Mucosa of stomach (tissue), 1 donor: ENCODE results near the gene LHPP.
A peak's percentile ranks its signal among the peaks of the same experiment; 100 is the strongest.

ENCODE experiments used
- H3K27me3 ChIP-seq: one replicate; pipeline ENCODE4 v1.7.0; 2013; ENCODE audit warnings: mild to moderate bottlenecking, low read length; ENCODE audit not compliant: control insufficient read depth, insufficient read depth
- H3K36me3 ChIP-seq: one replicate; pipeline ENCODE4 v1.7.0; 2013; ENCODE audit warnings: low read length; ENCODE audit not compliant: control insufficient read depth, insufficient read depth
- H3K4me1 ChIP-seq: one replicate; pipeline ENCODE4 v1.7.0; 2013; ENCODE audit warnings: mild to moderate bottlenecking, low read length; ENCODE audit not compliant: control insufficient read depth, insufficient read depth
- H3K4me3 ChIP-seq: one replicate; pipeline ENCODE4 v1.7.0; 2013; ENCODE audit warnings: low read length
- H3K9ac ChIP-seq: one replicate; pipeline ENCODE4 v1.7.0; 2013; ENCODE audit warnings: mild to moderate bottlenecking, low read length, moderate library complexity
- H3K9me3 ChIP-seq: one replicate; pipeline ENCODE4 v1.7.0; 2013; ENCODE audit warnings: mild to moderate bottlenecking, low read length, moderate library complexity; ENCODE audit not compliant: control insufficient read depth
- donor health status: Pancreatic carcinoma.

The LHPP gene

DNA sequence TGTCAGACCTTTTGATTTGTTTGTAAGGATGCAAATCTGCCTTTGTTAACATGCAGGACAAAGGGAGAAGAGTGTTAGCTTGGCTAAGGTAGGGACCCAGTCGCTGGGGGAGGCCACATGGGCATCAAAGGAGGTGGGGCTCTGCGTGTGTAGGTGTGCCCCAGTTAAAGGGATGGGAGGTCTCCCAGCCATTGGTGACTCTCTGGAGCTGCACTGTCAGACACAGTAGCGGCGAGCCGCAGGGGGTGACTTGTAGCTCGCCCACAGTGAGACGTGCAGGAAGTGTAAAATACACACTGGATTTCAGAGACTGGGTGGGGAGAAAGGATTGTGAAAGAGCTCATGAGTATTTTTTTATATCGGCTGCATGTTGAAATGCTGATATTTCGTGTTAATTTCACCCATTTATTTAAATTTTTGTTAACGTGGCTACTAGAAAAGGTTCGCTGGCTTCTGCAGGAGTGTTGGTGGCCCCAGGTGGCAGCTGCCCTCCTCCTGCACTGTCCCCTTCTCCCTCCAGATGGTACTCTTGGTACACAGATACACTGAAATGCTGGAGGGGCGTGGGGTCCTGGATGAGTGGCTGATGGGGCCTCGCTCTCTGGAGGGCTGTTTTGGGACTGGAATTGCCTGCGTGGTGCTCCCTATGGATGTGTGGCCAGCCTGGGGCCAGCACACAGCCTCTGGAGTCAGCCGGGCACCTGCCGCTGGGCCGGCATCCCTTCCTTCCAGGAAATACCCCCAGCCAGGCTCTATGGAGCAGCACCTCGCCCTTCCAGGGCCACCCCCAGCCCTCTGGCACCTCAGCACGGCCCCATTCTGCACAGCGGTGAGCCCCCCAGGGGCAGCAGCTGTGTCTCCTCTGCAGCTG is 59.2 kb downstream of the LHPP start:
- Histone ChIP-seq H3K36me3 (no peaks in the 10 kb centered on the region), H3K9ac (no peak overlapping the region), H3K27me3 (no peaks in the 10 kb centered on the region), H3K4me3 (no peak overlapping the region), H3K4me1 (peaks cover 25% of the 10 kb centered on the region), H3K9me3 (no peaks in the 10 kb centered on the region)

DNA sequence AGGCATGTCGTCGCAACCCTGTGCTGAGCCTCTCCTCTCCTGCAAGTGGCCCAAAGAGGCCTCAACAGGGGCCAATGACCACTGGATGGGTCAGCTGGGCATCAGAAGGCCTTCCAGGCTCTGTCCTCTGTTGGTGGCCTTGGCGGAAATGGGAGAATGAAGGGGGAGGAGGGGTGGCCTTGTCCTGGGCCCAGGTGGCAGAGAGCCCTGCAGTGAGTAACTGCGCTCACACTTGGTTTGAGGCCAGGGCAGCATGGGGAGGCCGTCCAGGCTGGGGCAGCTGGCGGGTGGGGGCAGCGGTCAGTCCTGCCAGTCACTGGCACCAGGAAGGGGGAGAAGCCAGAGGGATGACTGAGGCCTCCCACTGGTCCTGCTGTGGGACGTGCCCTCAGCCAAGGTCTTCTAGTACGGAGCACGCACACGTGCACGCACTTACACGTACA is 59.8 kb downstream of the LHPP start:
- peaks cover 25% of the 10 kb centered on the region for H3K4me1 ChIP-seq
- no peaks in the 10 kb centered on the region for H3K27me3 ChIP-seq
- no peaks in the 10 kb centered on the region for H3K36me3 ChIP-seq
- no peak overlapping the region for H3K9ac ChIP-seq
- no peak overlapping the region for H3K4me3 ChIP-seq
- H3K9me3 ChIP-seq, result no peaks in the 10 kb centered on the region

DNA sequence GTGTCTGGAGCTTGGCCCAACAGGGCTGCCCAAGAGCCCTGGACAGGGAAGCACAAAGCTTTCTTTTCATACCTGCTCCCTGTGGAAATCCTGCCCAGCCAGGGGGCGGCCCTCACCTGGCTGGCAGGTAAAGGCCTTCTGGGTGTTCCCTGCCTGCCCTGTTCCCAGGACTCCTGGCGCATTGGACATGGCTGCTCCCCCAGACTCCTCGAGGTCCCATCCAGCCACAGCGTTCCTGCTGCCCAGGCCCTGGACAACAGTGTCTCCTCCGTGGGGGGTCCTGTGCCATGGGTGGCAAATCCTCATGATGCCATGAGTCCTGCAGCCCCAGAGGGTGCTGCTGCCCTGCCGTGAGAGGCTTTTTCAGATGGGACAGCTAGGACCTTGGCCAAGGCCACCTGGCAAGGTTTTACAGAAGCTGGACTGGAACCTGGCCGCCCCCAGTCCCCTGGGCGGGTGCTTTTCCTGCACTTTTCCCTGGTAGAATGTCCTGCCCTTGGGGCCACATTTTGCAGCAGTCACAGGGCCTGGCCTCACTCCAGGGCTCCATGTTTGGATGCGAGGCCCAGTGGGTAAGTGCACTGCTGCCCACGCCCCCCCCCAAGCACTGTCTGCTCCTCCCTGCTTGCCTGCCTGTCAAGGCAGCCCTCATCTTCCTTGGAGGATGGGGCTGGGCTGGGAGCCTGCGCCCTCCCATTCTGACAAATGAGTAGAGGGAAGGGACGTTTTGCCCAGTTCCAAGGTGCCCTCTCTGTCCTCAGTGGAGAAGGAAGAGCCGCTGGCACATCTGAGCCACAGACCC is 60.7 kb downstream of the LHPP start:
- Histone ChIP-seq H3K9ac (no peak overlapping the region), H3K9me3 (no peaks in the 10 kb centered on the region), H3K36me3 (no peaks in the 10 kb centered on the region), H3K4me1 (peaks cover 25% of the 10 kb centered on the region), H3K27me3 (no peaks in the 10 kb centered on the region), H3K4me3 (no peak overlapping the region)

DNA sequence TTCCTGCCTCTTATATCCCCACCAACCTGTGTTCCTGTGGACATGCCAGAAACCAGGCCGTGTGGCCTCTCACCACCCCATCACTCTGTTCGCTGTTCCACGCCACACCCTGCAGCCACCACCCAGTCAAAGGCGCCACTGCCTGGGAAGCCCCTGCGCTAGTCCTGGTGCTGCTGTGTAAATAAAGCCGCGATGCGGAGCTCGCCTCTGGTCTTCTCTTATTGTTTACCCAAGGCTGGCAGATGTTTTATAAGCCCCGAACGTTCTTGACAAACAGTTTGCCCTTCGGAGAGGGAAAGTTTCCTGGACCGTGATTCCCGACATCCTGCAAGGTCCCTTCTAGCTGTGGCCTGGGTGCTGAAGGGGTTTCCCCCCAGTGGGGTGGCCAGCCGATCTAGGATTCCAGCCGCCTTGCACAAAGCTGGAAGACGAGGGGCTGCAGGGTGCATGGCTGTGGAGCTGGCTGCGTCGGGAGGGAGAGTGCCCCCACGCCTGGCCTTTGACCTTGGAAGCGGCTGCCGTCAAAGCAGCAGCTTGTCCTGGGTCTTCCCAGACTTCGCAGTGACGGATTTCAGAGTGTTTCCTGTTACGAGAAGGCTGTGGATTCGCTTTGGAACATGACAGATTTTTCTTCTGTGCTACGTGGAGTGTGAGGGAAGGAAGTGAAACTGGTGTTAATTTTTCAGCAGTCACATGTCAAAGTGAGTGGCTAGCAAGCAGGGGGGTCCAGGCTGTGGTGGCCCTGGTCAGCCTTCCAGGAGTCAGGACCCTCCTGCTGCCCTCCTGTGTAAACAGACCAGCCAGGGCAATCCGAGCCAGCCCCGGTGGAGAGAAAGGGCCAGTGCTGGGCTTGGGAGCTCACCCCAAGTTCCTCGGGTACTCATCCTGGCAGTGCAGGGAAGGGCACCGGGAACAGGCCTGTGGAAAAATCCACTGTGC is 61.6 kb downstream of the LHPP start:
- Histone ChIP-seq H3K9ac (peak overlapping the region; percentile 13), H3K4me3 (no peak overlapping the region), H3K36me3 (no peaks in the 10 kb centered on the region), H3K27me3 (no peaks in the 10 kb centered on the region), H3K9me3 (no peaks in the 10 kb centered on the region), H3K4me1 (peaks cover 25% of the 10 kb centered on the region)

DNA sequence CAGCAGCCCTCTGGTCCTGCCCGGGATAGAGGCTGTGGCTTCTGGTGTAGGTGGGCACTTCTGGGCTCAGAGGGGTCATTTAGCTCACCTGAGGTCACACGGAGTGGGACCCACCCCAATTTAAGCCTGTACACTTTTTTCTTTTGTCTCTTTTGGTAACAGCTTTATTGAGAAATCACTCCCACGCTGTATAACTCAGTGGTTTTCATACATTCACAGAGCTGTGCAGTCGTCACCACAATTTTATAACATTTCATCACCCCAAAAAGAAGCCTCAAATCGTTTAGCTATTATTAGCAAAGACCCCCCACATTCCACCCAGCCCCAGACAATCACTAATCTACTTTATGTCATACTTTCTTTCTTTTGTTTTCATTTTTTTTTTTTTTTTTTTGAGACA is 62.3 kb downstream of the LHPP start:
- Histone ChIP-seq H3K4me3 (no peak overlapping the region), H3K27me3 (no peaks in the 10 kb centered on the region), H3K4me1 (peaks cover 25% of the 10 kb centered on the region), H3K36me3 (no peaks in the 10 kb centered on the region), H3K9me3 (no peaks in the 10 kb centered on the region), H3K9ac (peak overlapping the region; percentile 13)

DNA sequence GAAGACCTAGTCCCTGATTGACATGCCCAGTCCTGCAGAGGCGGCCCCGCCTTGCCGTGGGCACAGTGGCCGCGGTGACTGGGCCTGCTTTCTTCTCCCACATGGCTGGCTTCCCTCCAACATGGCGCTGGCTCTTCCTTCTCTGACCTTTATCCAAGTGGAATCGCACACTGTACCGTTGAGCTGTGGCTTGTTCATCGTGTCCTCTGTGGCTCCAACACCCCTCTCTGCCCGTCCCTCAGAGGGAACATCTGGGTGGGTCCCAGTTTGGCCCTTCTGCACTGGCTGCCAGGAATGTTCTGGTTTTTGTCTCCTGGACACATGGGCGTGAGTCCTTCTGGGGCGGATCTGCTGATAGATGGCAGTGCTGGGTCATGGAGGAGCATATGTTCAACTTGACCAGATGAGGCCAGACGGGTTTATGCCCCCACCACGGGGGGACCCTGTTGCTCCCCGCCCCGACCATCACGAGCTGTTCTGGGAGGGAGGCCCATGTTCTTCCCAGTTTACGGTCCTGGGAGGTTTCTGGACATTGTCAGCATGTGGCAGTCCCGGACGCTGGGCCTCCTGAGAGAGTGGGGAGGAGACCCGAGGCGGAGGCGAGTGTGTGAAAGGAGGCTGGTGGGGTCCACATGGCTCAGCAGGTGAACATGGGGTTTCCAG is 63.5 kb downstream of the LHPP start:
- Histone ChIP-seq H3K9me3 (no peaks in the 10 kb centered on the region), H3K27me3 (no peaks in the 10 kb centered on the region), H3K4me1 (peaks cover 29% of the 10 kb centered on the region), H3K4me3 (no peak overlapping the region), H3K36me3 (no peaks in the 10 kb centered on the region), H3K9ac (no peak overlapping the region)

DNA sequence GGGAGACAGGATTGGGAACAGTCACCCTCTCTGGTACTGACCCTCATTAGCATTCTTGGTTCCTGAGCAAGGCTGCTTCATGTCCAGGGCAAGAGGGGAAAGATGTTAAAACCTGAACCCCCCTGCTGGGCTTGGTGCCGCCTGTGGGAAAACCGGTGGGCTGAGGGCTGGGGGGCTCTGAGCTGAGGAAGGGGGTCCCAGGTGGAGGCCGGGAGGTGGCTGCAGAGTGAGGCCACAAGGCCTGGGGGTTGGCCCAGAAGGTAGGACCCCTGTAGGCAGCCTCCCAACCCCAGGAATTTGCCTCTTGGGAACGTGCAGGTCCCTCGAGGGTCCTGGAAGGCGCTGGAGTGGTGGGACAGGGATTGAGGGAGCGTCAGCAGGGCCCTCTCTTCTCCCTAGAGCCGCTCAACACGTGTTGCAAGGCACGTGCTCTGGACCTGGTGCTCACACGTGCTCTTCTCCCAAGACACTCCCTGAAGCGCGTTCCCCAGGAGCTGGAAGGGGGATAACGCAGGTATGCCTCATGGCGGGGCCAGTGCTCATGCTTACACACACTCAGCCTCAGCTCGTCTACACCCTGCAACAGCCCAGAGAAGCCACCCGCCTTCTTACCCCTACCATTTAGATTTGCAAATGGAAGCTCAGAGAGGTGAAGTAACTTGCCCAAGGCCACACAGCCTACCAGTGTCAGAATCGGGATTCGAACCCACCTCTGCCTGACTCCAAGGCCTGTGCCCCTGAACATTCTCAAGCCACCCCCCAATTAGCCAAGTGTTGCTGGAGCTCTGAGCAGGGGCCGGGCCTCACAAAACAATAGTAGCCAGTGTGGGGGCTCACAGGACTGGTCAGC is 64.4 kb downstream of the LHPP start:
- Histone ChIP-seq H3K27me3 (no peaks in the 10 kb centered on the region), H3K9ac (no peak overlapping the region), H3K4me3 (no peak overlapping the region), H3K4me1 (peaks cover 32% of the 10 kb centered on the region), H3K36me3 (no peaks in the 10 kb centered on the region), H3K9me3 (no peaks in the 10 kb centered on the region)

DNA sequence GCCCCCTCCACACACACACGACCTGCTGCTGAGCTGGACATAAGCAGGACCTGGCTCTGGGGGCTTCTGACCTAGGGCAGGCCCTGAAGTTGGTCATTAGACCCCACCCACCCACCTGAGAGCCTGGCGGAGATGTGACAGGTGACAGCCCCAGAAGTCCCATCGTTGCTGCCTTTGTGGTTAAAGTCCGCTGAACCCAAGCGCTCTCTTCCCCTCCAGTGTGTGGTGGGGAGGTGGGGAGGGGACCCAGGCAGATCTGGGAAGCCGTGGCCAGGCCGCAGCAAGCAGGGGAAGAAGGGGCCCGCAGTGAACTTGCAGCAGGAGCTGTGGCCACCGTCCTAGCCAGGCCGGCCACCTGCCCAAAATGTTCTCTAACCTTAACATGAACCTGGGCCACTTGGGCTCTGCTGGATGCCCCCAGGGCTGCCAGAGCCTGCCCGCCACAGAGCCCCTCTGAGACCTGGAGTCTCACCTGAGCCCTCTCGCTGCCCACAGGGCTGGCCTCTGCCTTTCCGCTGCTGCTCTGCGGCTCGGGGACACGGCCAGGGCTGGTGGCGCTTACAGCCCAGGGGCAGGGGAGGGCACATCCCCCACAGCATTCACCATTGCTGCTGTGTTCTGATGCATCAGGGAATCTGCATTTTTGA is 65.1 kb downstream of the LHPP start:
- H3K4me1 ChIP-seq, result peaks cover 32% of the 10 kb centered on the region
- no peak overlapping the region for H3K4me3 ChIP-seq
- no peaks in the 10 kb centered on the region for H3K36me3 ChIP-seq
- no peaks in the 10 kb centered on the region for H3K27me3 ChIP-seq
- no peaks in the 10 kb centered on the region for H3K9me3 ChIP-seq
- H3K9ac ChIP-seq, result no peak overlapping the region

DNA sequence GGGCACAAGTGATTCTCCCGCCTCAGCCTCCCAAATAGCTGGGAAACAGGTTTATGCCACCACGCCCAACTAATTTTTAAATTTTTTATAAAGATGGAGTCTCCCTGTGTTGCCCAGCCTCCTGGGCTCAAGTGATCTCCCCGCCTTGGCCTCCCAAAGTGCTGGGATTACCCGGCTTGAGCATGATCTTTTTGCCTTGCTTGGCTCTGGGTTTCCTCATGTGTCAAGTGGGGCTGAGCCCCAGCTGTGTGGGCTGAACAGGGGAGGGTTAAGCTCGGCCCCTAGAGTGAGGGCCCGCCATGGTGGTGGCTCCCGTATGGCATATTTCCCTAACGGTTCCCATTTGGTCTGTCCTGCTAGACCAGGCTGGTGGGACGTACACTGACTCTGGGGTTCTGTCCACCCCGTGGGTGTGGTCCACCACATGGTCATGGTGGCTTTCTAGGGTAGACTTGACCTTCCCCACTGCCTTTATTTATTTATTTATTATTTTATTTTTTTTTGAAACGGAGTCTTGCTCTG is 66.3 kb downstream of the LHPP start:
- no peak overlapping the region for H3K9ac ChIP-seq
- H3K36me3 ChIP-seq, result no peaks in the 10 kb centered on the region
- no peak overlapping the region for H3K4me3 ChIP-seq
- no peaks in the 10 kb centered on the region for H3K9me3 ChIP-seq
- H3K4me1 ChIP-seq, result peaks cover 23% of the 10 kb centered on the region
- H3K27me3 ChIP-seq, result no peaks in the 10 kb centered on the region

DNA sequence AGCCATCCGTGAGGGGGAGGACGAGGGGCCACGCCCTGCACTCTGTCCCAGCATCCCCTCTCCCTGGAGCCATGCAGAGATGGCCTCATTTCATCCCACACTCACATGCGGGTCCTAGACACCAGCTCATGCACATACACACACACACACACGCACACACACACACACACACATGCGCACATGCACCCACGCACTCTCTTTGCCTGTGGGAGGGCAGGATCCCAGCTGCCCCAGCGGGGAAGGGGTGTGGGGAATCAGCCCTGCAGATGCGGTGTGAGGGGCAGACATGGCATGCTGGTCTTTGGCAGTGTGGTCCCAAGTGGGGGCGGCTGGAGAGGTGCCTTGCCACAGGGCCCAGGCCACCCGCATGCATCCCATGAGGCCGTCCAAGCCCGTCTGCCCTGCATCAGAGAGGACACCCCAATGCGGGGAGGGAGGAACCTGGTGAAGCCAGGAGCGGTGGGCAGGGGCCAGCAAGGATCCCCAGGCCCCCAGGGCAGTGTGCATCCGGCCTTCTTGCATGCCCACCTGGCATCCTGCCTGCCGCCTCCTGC is 68.1 kb downstream of the LHPP start:
- H3K9ac ChIP-seq, result no peak overlapping the region
- H3K36me3 ChIP-seq, result no peaks in the 10 kb centered on the region
- peaks cover 13% of the 10 kb centered on the region for H3K4me1 ChIP-seq
- no peak overlapping the region for H3K4me3 ChIP-seq
- no peaks in the 10 kb centered on the region for H3K9me3 ChIP-seq
- H3K27me3 ChIP-seq, result no peaks in the 10 kb centered on the region
